GM18868 (cell line): ENCODE results near the gene CCDC6.
"Not testable (repeated sequence)": the region's sequence is repeated elsewhere in the genome, so short reads cannot be mapped to it uniquely, and the experiment has no call there.

Source experiments
- ATAC-seq: cut with Tn5 transposase; IDR thresholded peaks from one replicate; pipeline ENCODE4 v1.9.1; 2021; ENCODE audit warnings: mild to moderate bottlenecking, moderate library complexity; ENCODE audit not compliant: unreplicated experiment

The CCDC6 gene

GRCh38 chr10:59881640-59882039 lies 24.7 kb downstream of the CCDC6 start:
- ATAC-seq: no peak

DNA sequence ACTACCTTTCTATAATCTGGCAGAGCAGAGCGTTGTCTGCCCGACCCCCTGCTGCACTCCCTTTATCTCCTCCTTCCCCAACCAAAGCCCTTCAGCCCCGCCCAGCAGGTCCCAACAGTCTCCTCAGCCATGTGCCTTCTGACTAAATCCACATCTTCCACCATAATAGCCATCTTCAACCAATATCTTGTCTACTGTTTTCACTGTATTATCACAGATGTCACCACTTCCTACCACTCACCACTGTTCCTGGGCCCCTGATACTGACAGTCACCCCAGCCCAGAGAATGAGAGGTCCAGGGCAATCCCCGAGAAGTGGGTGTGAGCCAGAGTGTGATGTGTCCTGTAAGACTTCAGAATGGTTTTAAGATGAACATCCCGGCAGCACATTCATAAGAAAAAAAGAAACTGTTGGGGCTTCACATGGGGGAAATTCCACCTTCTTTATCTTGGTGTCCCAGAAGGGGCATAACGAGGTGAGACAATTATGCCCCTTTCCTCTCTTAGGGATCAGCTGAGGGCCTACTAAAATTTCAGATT lies 25.3 kb downstream of the CCDC6 start:
- ATAC-seq: peak; percentile 79

DNA sequence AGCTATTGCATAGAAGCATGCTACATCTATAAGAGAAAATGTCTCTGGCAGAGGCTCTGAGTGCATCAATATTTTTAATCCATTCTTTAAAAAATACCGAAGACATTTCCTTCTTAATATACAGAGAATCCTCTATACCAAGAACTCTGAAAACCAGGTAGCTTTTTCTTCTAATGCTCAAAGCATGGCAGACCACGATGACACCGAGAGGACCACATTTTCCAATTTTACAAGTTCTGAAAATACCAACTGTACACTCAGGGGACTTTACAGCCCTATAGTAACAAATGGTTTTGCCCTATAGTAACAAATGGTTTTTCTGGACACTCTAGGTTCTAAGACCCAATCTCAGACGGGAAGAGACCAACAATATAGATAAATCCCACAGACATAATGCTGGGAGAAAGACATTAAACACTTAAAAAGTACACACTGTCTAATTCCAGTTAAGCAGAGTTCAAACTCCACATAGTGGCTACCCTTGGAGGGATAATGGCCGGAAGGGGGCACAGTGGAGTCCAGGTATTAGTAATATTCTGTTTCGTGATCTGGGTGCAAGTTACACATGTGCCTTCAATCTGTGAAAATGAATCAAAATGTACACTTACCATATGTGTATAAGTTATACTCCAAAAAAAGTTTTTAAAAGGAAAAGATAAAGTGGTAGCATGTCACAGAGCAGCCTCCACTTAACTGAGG lies 26.2 kb downstream of the CCDC6 start:
- ATAC-seq: no peak

DNA sequence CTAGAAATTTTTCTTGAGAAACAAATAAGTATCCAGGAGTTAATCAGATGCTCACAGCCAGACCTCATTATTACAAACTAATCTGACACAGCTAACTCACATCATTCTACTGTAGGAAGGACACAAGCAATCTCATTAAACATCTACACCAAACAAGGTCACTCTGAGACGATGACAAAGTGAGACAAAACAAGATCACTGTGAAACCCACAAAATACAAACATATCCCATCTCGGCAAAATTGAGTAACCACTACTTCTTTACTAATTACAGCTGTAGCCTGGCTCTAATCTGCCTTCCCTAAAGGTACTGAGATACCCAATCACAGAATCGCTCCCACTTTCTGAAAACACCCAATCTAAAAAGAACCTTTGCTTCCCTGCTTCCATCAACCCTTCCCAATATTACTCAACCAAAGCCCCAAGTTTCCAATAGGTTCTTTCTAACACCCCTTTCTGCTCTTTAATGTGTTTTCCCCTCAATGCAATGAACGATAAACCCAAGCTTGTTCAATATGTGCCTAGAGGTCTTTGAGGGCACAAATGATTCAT lies 26.9 kb downstream of the CCDC6 start:
- peak; percentile 28 for ATAC-seq

DNA sequence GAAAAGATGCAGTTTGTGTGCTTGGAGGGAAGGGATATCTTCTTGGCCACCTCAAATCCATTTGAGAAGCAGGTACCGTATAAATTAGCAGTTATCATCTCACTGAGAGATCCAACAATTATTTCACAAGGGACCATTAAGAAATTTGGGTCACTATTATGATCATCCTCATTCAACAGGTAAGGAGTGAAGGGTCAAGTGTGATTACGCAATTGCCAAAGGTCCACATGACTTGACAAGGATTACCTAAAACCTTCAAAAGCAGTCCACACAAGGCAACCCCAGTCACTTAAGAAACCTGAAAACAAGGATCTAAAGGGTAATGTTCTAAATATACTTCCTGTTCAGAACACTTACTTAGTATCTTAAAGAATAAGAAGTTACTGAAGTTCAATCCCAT lies 27.4 kb downstream of the CCDC6 start:
- ATAC-seq: no peak

DNA sequence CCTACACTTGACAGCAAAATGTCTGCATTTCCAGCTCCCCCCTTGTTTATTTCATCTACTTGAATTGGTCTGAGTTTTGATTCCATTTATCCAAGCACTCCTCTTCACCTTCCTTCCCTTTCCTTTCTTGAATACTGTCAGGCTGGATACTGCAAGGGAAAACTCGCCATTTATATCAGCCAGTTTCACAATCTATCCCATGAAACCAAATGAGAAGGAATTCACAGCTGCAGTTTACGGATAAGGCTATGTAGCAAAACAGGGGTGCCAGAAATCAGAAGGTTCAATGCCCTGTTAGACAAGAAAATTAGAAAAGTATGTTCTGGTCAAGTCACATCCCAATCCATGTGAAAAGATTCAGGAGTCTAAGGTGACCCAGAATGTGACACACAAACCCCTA lies 28.1 kb downstream of the CCDC6 start:
- ATAC-seq: no peak

- ATAC-seq: no peak
These were observed 29.1 kb downstream of the CCDC6 start for GRCh38 chr10:59877191-59877671.

GRCh38 chr10:59876695-59877094 lies 29.7 kb downstream of the CCDC6 start:
- no peak for ATAC-seq

- not testable (repeated sequence) for ATAC-seq
These were observed 30.1 kb downstream of the CCDC6 start for GRCh38 chr10:59876208-59876607.

- ATAC-seq: peak; percentile 66
These were observed 32.5 kb downstream of the CCDC6 start for GRCh38 chr10:59873896-59874295.

DNA sequence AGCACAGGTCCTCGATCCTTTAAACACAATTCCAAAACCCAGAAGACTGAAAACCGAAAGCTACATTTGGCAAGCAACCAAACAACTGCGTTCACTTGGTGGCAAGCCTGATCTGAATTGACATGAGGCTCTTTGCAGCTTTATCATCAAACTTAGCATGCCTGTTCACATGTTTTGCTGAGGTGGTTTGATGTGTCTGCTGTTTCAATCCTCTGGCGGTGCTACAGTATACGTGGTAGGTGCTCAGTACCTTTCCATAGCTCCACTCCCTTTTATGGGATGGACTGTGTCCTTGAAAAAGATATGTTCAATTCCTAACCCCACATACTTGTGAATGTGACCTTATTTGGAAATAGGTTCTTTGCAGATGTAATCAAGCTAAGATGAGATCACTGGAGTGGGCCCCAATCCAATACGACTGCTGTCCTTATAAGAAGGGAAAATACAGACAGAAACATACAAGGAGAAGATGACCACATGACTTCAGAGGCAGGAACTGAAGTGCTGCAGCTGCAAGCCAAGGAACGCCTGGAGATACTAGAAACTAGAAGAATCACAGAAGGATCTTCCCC lies 33.4 kb downstream of the CCDC6 start:
- ATAC-seq: no peak

- no peak for ATAC-seq
These were observed 36.2 kb downstream of the CCDC6 start for GRCh38 chr10:59870152-59870551.

DNA sequence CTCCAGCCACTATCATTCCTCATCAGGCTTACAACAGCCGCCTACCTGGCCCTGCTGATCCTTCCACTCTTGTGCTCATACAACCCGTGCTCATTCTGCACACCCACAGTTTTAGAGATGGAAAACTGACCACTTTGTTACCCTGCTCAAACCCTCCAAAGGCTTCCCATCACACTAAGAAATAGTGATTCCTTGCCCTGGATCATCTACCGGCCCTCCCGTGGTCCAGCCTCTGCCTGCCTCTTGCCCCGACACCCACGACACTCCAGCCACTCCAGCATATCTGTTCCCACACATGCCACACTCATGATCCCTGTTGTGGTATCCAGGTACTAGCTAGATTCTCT lies 36.8 kb downstream of the CCDC6 start:
- ATAC-seq: no peak

- ATAC-seq: no peak
These were observed 37.4 kb downstream of the CCDC6 start for GRCh38 chr10:59868696-59869593.

DNA sequence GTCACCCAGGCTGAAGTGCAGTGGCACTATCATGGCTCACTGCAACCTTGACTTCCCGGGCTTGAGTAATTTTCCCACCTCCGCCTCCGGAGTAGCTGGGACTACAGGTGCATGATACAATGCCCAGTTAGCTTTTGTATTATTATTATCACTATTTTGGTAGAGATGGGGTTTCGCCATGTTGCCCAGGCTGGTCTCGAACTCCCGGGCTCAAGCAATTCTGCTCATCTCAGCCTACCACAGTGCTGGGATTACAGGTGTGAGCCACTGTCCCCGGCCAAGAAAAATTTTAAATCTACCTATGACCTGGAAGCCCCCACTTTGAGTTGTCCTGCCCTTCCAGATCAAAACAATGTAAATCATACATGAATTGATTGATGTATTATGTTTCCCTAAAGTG lies 38.8 kb downstream of the CCDC6 start:
- ATAC-seq: no peak

DNA sequence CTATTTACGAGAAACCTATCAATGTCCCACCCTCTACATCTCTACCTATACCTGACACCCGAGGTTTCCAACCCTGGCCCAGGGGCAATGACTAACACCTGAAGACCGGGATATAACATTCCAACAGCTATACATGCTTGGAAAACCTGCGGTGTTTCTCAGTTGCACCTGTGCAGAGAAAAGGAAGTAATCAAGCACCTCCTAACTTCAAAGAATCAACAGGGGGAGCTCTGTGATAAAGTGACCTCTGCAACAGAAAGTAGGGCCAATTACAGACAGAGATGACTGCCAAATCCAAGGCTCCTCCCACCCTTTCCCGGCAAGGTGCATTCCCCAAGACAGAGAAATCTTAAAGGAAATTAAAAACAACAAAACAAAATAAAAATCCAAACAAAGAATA lies 41.3 kb downstream of the CCDC6 start:
- ATAC-seq: peak; percentile 81

DNA sequence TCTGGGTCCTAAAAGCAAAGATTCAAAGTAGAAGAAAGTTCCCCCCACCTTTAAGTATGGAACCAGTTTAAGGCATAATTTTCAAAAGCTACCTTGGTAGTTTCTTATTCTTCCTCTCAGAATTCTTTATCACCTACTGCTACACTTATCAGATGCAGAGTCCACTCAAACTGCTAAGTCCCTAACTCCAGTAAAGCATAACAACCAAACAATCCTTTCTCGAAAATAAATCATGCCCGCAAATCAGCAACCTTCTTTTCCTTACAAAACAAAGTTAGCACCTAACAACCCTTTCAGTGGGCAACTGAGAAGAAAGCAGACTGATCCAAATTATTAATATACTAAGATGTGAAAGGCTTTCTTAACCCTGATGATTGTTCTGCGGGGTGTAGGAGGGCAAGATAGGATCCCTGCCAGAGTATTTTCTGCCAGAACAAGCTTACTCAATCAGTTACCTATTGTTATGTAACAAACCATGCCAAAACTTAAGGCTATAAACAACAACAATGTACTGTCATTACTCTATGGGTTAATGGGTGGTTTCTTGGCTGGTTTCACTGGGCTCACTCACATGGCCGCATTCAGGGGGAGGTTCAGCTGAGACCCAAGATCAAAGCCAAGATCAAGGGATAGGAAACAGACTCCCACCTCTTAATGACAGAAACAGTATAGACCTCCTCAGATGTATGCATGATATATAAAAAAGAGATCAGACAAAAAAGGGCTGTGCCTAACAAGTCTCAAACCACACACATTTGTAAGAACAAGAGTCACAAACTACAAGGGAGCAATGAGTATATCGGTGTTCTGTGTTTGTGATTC lies 42.0 kb downstream of the CCDC6 start:
- ATAC-seq: peak; percentile 34

DNA sequence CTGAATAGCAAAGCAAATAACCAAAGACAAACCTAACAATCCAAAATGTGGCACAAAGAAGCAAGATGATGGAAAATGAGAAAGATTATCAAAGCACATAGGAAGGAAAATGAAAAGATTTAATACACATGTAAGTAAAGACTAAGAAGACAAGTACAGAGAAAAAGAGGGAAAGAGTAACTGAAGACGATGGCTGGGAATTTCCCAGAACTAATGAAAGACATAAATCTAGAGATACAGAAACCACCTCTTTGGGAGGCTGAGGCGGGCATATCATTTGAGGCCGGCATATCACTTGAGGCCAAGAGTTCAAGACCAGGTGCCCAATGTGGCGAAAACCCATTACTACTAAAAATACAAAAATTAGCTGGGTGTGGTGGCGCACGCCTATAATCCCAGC lies 46.8 kb downstream of the CCDC6 start:
- no peak for ATAC-seq

DNA sequence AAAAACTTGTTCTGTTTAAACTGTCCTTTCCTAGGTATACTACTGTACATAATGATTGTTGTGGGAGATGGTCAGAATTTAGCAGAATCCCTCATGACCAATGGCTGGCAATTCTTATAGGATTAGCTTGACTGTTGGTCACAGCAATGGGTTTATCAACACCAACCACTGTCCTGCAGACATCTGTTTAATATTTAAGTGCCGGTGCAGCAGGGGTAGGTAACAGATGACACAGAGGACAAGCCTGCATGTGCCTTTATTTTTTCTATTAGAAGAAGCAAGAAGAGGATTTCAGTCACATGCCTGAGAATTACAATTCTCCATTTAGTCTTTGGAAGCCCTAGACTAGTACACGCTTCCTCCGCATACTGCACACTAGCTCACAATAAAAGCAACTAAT lies 48.4 kb downstream of the CCDC6 start:
- ATAC-seq: no peak

- ATAC-seq: no peak
These were observed 49.3 kb downstream of the CCDC6 start for GRCh38 chr10:59857049-59857448.
